OCI-LY1 (cell line): ENCODE results near the gene MAN1B1.

ENCODE experiments used
- CTCF ChIP-seq: fragments of 200-600 bp; sonication (generic), shearing (Covaris generic); IDR thresholded peaks from 2 replicates; pipeline ENCODE4 v1.5.1; 2017; ENCODE audit warnings: mild to moderate bottlenecking, antibody characterized with exemption, low read length, moderate library complexity, mixed read lengths
- EZH2 ChIP-seq: fragments of 200-600 bp; sonication (generic), shearing (Covaris generic); IDR thresholded peaks from 2 replicates; pipeline ENCODE4 v1.8.0; 2017; ENCODE audit warnings: borderline replicate concordance, mixed run types, mild to moderate bottlenecking, antibody characterized with exemption, low read length, moderate library complexity, mixed read lengths

GRCh38 chr9:137148661-137149060, 61.9 kb downstream of the MAN1B1 start:
- TF ChIP-seq CTCF (no peak), EZH2 (no peak)
